NT2/D1 (cell line): ENCODE measurements around the gene ANTXR1.

Source experiments
- DNase-seq: peaks from one replicate; pipeline ENCODE4 v3.0.0-alpha.2; 2011; ENCODE audit warnings: low read depth, low spot score
- H3K27me3 ChIP-seq: 2 replicates; pipeline ENCODE4 v1.6.0; 2011; ENCODE audit warnings: mild to moderate bottlenecking; ENCODE audit not compliant: insufficient read length, insufficient read depth
- H3K36me3 ChIP-seq: 2 replicates; pipeline ENCODE4 v1.6.1; 2011; ENCODE audit warnings: mild to moderate bottlenecking, low read length, mixed read lengths; ENCODE audit not compliant: insufficient read depth, insufficient read length
- H3K4me1 ChIP-seq: 2 replicates; pipeline ENCODE4 v1.5.1; 2011; ENCODE audit not compliant: insufficient read depth, insufficient read length
- H3K4me3 ChIP-seq: 2 replicates; pipeline ENCODE4 v1.5.1; 2011; ENCODE audit warnings: low read depth; ENCODE audit not compliant: insufficient read length
- H3K9ac ChIP-seq: 2 replicates; pipeline ENCODE4 v1.6.0; 2011; ENCODE audit warnings: low read depth; ENCODE audit not compliant: insufficient read length
- H3K9me3 ChIP-seq: 2 replicates; pipeline ENCODE4 v1.5.1; 2011; ENCODE audit warnings: mild to moderate bottlenecking, low read length; ENCODE audit not compliant: insufficient read depth
- SUZ12 ChIP-seq: IDR thresholded peaks from 2 replicates; pipeline ENCODE4 v1.6.1; 2011; ENCODE audit not compliant: insufficient read length, insufficient read depth; ENCODE audit errors: extremely low read depth
- YY1 ChIP-seq: IDR thresholded peaks from 2 replicates; pipeline ENCODE4 v1.6.1; 2011; ENCODE audit not compliant: insufficient read length, insufficient read depth
- ZNF274 ChIP-seq: IDR thresholded peaks from 2 replicates; pipeline ENCODE4 v1.6.1; 2011; ENCODE audit warnings: mild to moderate bottlenecking, low read depth, low read length

Gene ANTXR1

GRCh38 chr2:69074918-69075317, 61.9 kb downstream of the ANTXR1 start:
- Histone ChIP-seq H3K4me3 (no peak overlapping the region), H3K4me1 (no peaks in the 10 kb centered on the region), H3K9ac (no peak overlapping the region), H3K9me3 (no peaks in the 10 kb centered on the region), H3K27me3 (no peaks in the 10 kb centered on the region), H3K36me3 (peaks cover 65% of the 10 kb centered on the region)
- TF ChIP-seq ZNF274, result no peak
- TF ChIP-seq YY1, result no peak
- no peak for TF ChIP-seq SUZ12
- no peak for DNase-seq

- Histone ChIP-seq H3K4me1 (no peaks in the 10 kb centered on the region), H3K27me3 (no peaks in the 10 kb centered on the region), H3K36me3 (peaks cover 65% of the 10 kb centered on the region), H3K4me3 (no peak overlapping the region), H3K9me3 (no peaks in the 10 kb centered on the region), H3K9ac (no peak overlapping the region)
- no peak for DNase-seq
- TF ChIP-seq ZNF274 (no peak), SUZ12 (no peak), YY1 (no peak)
Observed at GRCh38 chr2:69075486-69075885, 62.5 kb downstream of the ANTXR1 start.

DNA sequence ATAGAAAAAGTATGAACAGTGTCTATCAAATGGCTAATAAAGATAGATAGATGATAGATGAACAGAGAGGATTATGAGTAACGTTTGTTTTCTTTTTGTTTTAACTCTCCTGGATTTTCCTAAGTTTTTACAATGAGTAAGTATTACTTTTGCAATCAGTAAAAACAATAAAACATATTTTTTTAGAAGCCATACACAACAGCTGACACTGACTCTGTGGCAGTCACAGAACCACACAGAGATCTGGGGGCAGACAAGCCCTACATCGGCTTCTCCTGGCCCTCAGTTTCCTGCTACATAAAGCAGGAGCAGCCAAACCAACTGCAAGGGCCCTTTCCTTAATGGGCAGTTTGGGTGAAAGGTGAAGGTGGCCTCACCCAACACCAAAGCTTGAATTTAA, 63.6 kb downstream of the ANTXR1 start:
- no peak overlapping the region for H3K9ac ChIP-seq
- no peaks in the 10 kb centered on the region for H3K9me3 ChIP-seq
- H3K4me1 ChIP-seq, result no peaks in the 10 kb centered on the region
- no peak overlapping the region for H3K4me3 ChIP-seq
- no peaks in the 10 kb centered on the region for H3K27me3 ChIP-seq
- no peak for TF ChIP-seq SUZ12
- TF ChIP-seq YY1, result no peak
- TF ChIP-seq ZNF274, result no peak
- H3K36me3 ChIP-seq, result peaks cover 69% of the 10 kb centered on the region
- no peak for DNase-seq

- H3K36me3 ChIP-seq, result peaks cover 73% of the 10 kb centered on the region
- DNase-seq, result no peak
- no peak for TF ChIP-seq YY1
- no peak for TF ChIP-seq SUZ12
- TF ChIP-seq ZNF274, result no peak
- no peaks in the 10 kb centered on the region for H3K27me3 ChIP-seq
- H3K4me1 ChIP-seq, result peaks cover 2% of the 10 kb centered on the region
- H3K9ac ChIP-seq, result no peak overlapping the region
- no peaks in the 10 kb centered on the region for H3K9me3 ChIP-seq
- H3K4me3 ChIP-seq, result no peak overlapping the region
Observed at GRCh38 chr2:69077252-69077950, 64.4 kb downstream of the ANTXR1 start.

DNA sequence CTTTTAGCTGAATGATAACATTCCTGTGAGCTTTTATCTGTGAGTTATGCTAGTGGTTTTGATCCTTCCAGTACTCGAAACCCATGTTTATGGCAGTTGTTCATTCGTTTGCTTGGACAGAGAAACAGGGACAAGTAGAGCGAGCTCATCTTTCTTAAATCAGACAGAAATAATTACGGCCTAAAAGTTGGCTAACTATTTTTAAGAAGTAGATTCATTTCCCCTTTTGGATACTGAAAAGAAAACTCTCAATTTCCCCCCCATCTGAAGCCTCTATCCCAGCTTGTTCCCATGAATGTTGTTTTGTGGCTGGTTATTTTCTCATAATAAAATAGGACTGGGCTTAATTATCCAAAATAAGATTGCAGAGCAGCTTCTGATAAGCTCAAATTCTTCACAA, 67.1 kb downstream of the ANTXR1 start:
- H3K36me3 ChIP-seq, result peaks cover 71% of the 10 kb centered on the region
- TF ChIP-seq SUZ12 (no peak), ZNF274 (no peak), YY1 (no peak)

DNA sequence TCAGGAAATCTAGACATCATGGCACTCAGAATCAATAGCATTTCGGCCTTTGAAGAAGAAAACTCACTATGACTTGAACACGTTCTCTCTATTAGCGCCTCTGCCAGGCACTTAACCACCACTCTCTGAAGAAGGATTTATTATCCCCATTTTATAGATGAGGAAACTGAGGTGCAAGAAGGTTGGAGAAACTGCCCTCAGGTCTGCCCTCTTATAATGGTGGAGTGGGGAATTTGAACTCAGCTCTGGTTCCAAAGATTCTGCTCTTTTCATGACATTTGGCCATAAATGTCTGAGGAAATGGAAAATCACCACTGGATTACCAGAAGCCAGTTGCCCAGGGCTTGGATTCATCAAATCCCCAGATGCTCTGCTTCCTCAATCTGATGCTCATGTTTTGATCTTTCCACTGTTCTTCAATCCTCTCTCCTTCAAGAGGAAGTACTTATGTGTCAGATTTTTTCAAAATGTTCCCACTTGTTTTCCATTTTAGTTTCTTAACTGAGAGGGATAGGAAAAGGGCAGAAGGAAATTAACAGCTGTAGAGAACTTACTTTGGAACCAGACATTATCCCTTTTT, 68.1 kb downstream of the ANTXR1 start:
- H3K27me3 ChIP-seq, result no peaks in the 10 kb centered on the region
- TF ChIP-seq ZNF274 (no peak), SUZ12 (no peak), YY1 (no peak)
- H3K9ac ChIP-seq, result no peak overlapping the region
- H3K4me1 ChIP-seq, result peaks cover 4% of the 10 kb centered on the region
- no peak for DNase-seq
- no peaks in the 10 kb centered on the region for H3K9me3 ChIP-seq
- H3K36me3 ChIP-seq, result peaks cover 61% of the 10 kb centered on the region
- no peak overlapping the region for H3K4me3 ChIP-seq

More for the DNA sequence above, 67.1 kb downstream of the ANTXR1 start:
- no peaks in the 10 kb centered on the region for H3K27me3 ChIP-seq
- no peak overlapping the region for H3K9ac ChIP-seq
- no peak for DNase-seq
- H3K9me3 ChIP-seq, result no peaks in the 10 kb centered on the region
- H3K4me3 ChIP-seq, result no peak overlapping the region
- H3K4me1 ChIP-seq, result peaks cover 4% of the 10 kb centered on the region

DNA sequence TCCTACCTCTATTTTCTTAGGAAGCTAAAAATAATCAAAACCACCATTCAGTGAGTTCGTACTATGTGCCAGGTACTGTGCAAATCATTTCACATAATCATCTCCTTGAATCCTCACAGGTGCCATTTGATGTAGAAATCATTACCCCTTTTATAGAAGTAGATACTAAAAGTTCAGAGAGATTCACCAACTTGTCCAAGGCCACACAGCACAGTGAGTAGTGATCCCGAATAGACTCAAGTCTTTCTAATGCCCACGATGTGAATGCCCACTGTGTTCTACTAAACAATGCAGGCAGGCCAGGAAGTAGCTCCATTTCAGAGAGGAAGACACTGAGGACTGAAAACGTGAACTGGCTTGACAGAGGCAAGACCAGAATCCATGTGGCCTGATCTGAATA, 68.8 kb downstream of the ANTXR1 start:
- no peak for DNase-seq
- no peak for TF ChIP-seq SUZ12
- TF ChIP-seq ZNF274, result no peak
- TF ChIP-seq YY1, result no peak
- peaks cover 4% of the 10 kb centered on the region for H3K4me1 ChIP-seq
- H3K9ac ChIP-seq, result no peak overlapping the region
- no peak overlapping the region for H3K4me3 ChIP-seq
- peaks cover 54% of the 10 kb centered on the region for H3K36me3 ChIP-seq
- H3K9me3 ChIP-seq, result no peaks in the 10 kb centered on the region
- H3K27me3 ChIP-seq, result no peaks in the 10 kb centered on the region
